ENCODE data around the gene CD4.

Gene CD4

GRCh38 chr12:6820166-6820565 is 30.8 kb downstream of the CD4 start:
- Histone ChIP-seq H3K36me3 (ENCODE audit: insufficient read depth, low read length) (no peaks in the 10 kb centered on the region), H3K9ac (ENCODE audit: low read length) (no peak overlapping the region)

GRCh38 chr12:6821591-6822425 is 32.5 kb downstream of the CD4 start, which contains the start of gene GPR162:
Gene GPR162 (plus strand): TSS chr12:6821821. CDS start chr12:6823899, 2,078 bp downstream.
- H3K4me1 ChIP-seq (ENCODE audit: insufficient read depth, low read length) = peaks cover 26% of the 10 kb centered on the region
- peak within 1 kb of the TSS; percentile 54 for H3K27ac ChIP-seq (ENCODE audit: low read depth, low read length)
- H3K4me3 ChIP-seq (ENCODE audit: low read depth in 1 of 2, low read length in 2 of 2) = peak within 1 kb of the TSS; percentile 39 to 58
- no peaks in the 10 kb centered on the region for H3K9me3 ChIP-seq (ENCODE audit: low read length)
- H3K36me3 ChIP-seq (ENCODE audit: insufficient read depth, low read length) = no peaks in the 10 kb centered on the region
- H3K27me3 ChIP-seq (ENCODE audit: control insufficient read depth in 1 of 2, insufficient read depth in 2 of 2, low read length in 2 of 2) = no peaks in the 10 kb centered on the region
- peak within 1 kb of the TSS; percentile 37 for H3K9ac ChIP-seq (ENCODE audit: low read length)

More at GRCh38 chr12:6820166-6820565, 30.8 kb downstream of the CD4 start:
- Histone ChIP-seq H3K27ac (ENCODE audit: low read depth, low read length) (no peak overlapping the region), H3K27me3 (ENCODE audit: control insufficient read depth in 1 of 2, insufficient read depth in 2 of 2, low read length in 2 of 2) (no peaks in the 10 kb centered on the region), H3K4me1 (ENCODE audit: insufficient read depth, low read length) (peaks cover 17% of the 10 kb centered on the region), H3K4me3 (ENCODE audit: low read depth in 1 of 2, low read length in 2 of 2) (no peak overlapping the region), H3K9me3 (ENCODE audit: low read length) (no peaks in the 10 kb centered on the region)

GRCh38 chr12:6822426-6823135 is 33.3 kb downstream of the CD4 start:
- Histone ChIP-seq H3K9ac (ENCODE audit: low read length) (peak overlapping the region; percentile 37), H3K4me1 (ENCODE audit: insufficient read depth, low read length) (peaks cover 33% of the 10 kb centered on the region), H3K27ac (ENCODE audit: low read depth, low read length) (no peak overlapping the region), H3K9me3 (ENCODE audit: low read length) (no peaks in the 10 kb centered on the region), H3K4me3 (ENCODE audit: low read depth in 1 of 2, low read length in 2 of 2) (peak overlapping the region; percentile 39 to 58), H3K36me3 (ENCODE audit: insufficient read depth, low read length) (no peaks in the 10 kb centered on the region), H3K27me3 (ENCODE audit: control insufficient read depth in 1 of 2, insufficient read depth in 2 of 2, low read length in 2 of 2) (no peaks in the 10 kb centered on the region)

- Histone ChIP-seq H3K9ac (ENCODE audit: low read length) (no peak overlapping the region), H3K27ac (ENCODE audit: low read depth, low read length) (no peak overlapping the region), H3K36me3 (ENCODE audit: insufficient read depth, low read length) (no peaks in the 10 kb centered on the region), H3K27me3 (ENCODE audit: control insufficient read depth in 1 of 2, insufficient read depth in 2 of 2, low read length in 2 of 2) (no peaks in the 10 kb centered on the region), H3K4me3 (ENCODE audit: low read depth in 1 of 2, low read length in 2 of 2) (no peak overlapping the region), H3K4me1 (ENCODE audit: insufficient read depth, low read length) (peaks cover 34% of the 10 kb centered on the region), H3K9me3 (ENCODE audit: low read length) (no peaks in the 10 kb centered on the region)
These were observed 34.1 kb downstream of the CD4 start for GRCh38 chr12:6823182-6824084.

- Histone ChIP-seq H3K27me3 (ENCODE audit: control insufficient read depth in 1 of 2, insufficient read depth in 2 of 2, low read length in 2 of 2) (no peaks in the 10 kb centered on the region), H3K27ac (ENCODE audit: low read depth, low read length) (no peak overlapping the region), H3K36me3 (ENCODE audit: insufficient read depth, low read length) (no peaks in the 10 kb centered on the region), H3K9ac (ENCODE audit: low read length) (no peak overlapping the region), H3K4me3 (ENCODE audit: low read depth in 1 of 2, low read length in 2 of 2) (no peak overlapping the region), H3K9me3 (ENCODE audit: low read length) (no peaks in the 10 kb centered on the region), H3K4me1 (ENCODE audit: insufficient read depth, low read length) (peaks cover 34% of the 10 kb centered on the region)
These were observed 34.9 kb downstream of the CD4 start for GRCh38 chr12:6824085-6824775.

- Histone ChIP-seq H3K9me3 (ENCODE audit: low read length) (no peaks in the 10 kb centered on the region), H3K9ac (ENCODE audit: low read length) (no peak overlapping the region), H3K27me3 (ENCODE audit: control insufficient read depth in 1 of 2, insufficient read depth in 2 of 2, low read length in 2 of 2) (no peaks in the 10 kb centered on the region), H3K4me3 (ENCODE audit: low read depth in 1 of 2, low read length in 2 of 2) (peak overlapping the region in 1 of 2 donors; percentile 36), H3K36me3 (ENCODE audit: insufficient read depth, low read length) (no peaks in the 10 kb centered on the region), H3K27ac (ENCODE audit: low read depth, low read length) (no peak overlapping the region), H3K4me1 (ENCODE audit: insufficient read depth, low read length) (peaks cover 40% of the 10 kb centered on the region)
These were observed 35.6 kb downstream of the CD4 start for GRCh38 chr12:6824901-6825381.

GRCh38 chr12:6825398-6826124 is 36.2 kb downstream of the CD4 start:
- Histone ChIP-seq H3K27me3 (ENCODE audit: control insufficient read depth in 1 of 2, insufficient read depth in 2 of 2, low read length in 2 of 2) (no peaks in the 10 kb centered on the region), H3K36me3 (ENCODE audit: insufficient read depth, low read length) (no peaks in the 10 kb centered on the region), H3K4me1 (ENCODE audit: insufficient read depth, low read length) (peaks cover 42% of the 10 kb centered on the region), H3K27ac (ENCODE audit: low read depth, low read length) (no peak overlapping the region), H3K4me3 (ENCODE audit: low read depth in 1 of 2, low read length in 2 of 2) (peak overlapping the region in 1 of 2 donors; percentile 36), H3K9me3 (ENCODE audit: low read length) (no peaks in the 10 kb centered on the region), H3K9ac (ENCODE audit: low read length) (no peak overlapping the region)

GRCh38 chr12:6826125-6826733 is 36.9 kb downstream of the CD4 start:
- H3K9ac ChIP-seq (ENCODE audit: low read length) = no peak overlapping the region
- no peak overlapping the region for H3K4me3 ChIP-seq (ENCODE audit: low read depth in 1 of 2, low read length in 2 of 2)
- H3K36me3 ChIP-seq (ENCODE audit: insufficient read depth, low read length) = no peaks in the 10 kb centered on the region
- H3K4me1 ChIP-seq (ENCODE audit: insufficient read depth, low read length) = peaks cover 36% of the 10 kb centered on the region
- no peaks in the 10 kb centered on the region for H3K27me3 ChIP-seq (ENCODE audit: control insufficient read depth in 1 of 2, insufficient read depth in 2 of 2, low read length in 2 of 2)
- no peak overlapping the region for H3K27ac ChIP-seq (ENCODE audit: low read depth, low read length)
- H3K9me3 ChIP-seq (ENCODE audit: low read length) = no peaks in the 10 kb centered on the region

- Histone ChIP-seq H3K9me3 (ENCODE audit: low read length) (no peaks in the 10 kb centered on the region), H3K36me3 (ENCODE audit: insufficient read depth, low read length) (peaks cover 5% of the 10 kb centered on the region), H3K27ac (ENCODE audit: low read depth, low read length) (peak overlapping the region; percentile 78), H3K27me3 (ENCODE audit: control insufficient read depth in 1 of 2, insufficient read depth in 2 of 2, low read length in 2 of 2) (no peaks in the 10 kb centered on the region), H3K4me3 (ENCODE audit: low read depth in 1 of 2, low read length in 2 of 2) (peak overlapping the region in 1 of 2 donors; percentile 14), H3K9ac (ENCODE audit: low read length) (peak overlapping the region; percentile 0), H3K4me1 (ENCODE audit: insufficient read depth, low read length) (peaks cover 35% of the 10 kb centered on the region)
These were observed 37.6 kb downstream of the CD4 start for GRCh38 chr12:6826734-6827436.

Measured in muscle layer of colon (tissue), 2 donors.